Stimulated activated CD8-positive, alpha-beta memory T cell treated with anti-CD3 and anti-CD28 coated beads, Interleukin-12 subunit alpha, Interleukin-12 subunit beta, amount 100 ng/mL, for 24 hours (primary cell): ENCODE data around the gene CATSPER3.

Experiments
- DNase-seq: peaks from one replicate; pipeline ENCODE4 v3.0.0-alpha.2; 2020; ENCODE audit errors: extremely low read depth

Gene CATSPER3

GRCh38 chr5:134967607-134968006 is at the start of gene CATSPER3:
CATSPER3 (plus strand) TSS chr5:134967907; CDS start chr5:134967992, 85 bp downstream.
- DNase-seq = no peak

DNA sequence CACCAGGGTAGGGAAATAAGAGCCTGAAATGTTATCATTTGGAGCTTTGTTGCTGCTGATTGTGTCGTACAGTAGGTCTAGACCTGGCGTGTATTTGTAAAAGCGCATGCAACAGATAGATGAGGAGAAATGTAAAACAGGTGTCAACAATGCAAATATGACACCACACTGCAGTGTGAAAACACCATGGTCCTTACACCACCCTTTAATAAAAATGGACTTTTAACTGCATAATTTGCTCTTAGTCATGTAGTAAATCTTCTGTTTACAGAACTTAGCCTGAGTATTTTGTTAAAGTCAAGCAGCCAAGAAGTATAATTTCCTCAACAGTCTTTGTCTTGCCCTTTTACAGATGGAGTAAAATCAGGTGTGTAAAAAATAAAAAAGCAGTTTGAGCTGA is 48.8 kb upstream of the CATSPER3 start:
- DNase-seq = no peak

DNA sequence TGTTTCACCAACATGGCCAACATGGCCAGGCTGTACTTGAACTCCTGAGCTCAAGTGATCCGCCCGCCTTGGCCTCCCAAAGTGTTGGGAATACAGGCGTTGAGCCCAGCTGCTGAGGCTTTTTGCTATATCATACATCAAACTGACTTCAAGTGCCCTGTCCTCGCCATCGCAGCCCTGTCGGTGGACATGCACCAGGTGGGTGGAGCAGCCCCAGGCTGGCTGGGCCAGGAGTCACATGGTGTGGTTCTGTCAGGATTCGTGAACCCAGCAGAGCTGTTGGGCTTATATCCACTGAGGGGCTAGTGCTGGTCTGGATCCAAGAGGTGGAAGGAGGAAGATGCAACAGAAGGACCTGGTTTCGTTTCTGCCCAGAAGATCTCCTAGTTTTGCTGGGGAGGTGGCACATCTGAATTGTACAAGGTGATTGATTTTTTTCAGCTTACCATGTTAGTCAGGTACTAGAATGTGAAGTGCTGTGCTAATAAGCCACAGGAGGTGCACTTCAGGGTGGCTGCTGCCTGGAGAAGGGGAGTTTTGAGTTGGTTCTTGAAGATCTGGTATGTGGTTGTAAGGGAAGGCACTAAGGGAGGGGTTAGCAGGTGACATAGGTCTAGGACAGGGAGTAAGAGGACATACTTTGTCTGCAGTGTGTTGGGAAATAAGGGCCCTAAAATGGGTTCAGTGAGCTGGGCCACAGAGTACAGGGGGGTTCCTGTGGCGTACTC is 46.7 kb upstream of the CATSPER3 start:
- DNase-seq = no peak

GRCh38 chr5:134932508-134932907 is 35.2 kb upstream of the CATSPER3 start:
- no peak for DNase-seq

- no peak for DNase-seq
Observed at GRCh38 chr5:134934202-134934601, 33.5 kb upstream of the CATSPER3 start.

DNA sequence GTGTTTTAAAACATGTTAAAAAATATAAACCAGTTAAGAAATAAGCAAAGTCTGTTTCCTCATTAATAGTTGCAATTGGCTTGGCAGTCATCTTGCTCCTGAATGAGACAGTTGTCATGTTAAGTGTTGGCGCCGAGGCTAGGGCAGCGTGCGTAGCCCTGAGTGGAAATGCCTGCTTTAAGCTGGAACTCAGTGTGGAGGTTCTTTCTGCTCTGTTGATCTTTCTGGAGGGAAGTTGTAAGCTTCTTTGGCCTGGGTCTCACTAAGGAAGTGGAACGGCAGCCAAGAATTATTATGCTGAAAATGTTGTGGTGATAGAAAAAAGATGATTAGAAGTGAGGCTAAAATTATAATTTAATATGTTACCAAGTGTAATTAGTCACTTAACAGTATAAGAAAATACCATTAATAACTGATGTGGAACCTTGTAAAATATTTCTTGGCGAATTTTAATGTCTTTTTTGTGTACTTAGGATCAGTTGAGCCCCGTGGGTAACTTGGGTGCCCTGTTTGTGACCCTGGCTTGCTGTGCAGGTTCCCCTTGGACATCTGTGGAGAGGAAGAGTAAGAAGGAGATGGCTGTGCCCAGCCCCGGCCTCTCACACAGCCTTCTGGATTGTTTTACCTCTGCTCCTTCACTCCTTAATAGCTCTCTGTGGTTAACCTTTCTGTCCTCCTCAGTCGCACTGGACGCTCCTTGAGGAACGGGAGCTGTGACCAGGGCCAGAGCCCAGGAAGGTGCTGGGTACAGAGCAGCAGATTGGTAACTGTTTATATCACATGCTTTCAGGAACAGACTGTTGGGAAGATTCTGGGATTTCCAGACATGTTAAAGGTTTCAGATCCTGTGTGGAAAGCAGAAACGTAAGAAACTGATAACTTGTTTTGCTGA is 31.8 kb upstream of the CATSPER3 start:
- DNase-seq = no peak

DNA sequence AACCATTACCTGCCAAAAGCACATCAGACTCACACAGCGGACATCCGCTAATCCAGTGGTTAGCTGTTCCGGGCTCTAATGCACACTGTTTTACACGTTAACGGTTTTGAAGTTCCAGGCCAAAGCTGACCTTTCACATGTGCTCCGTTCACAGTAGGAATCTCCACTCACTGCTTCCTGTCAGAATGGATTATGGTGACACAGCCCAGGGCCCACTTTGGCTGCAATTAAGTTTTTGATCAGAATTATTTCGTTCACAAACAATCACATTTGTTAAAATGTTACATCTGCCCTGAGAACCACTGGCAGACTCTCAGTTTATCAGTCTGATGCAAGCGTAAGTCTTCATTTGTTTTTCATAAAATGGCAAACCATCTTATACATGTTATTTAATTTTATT is 30.2 kb upstream of the CATSPER3 start:
- DNase-seq = no peak

DNA sequence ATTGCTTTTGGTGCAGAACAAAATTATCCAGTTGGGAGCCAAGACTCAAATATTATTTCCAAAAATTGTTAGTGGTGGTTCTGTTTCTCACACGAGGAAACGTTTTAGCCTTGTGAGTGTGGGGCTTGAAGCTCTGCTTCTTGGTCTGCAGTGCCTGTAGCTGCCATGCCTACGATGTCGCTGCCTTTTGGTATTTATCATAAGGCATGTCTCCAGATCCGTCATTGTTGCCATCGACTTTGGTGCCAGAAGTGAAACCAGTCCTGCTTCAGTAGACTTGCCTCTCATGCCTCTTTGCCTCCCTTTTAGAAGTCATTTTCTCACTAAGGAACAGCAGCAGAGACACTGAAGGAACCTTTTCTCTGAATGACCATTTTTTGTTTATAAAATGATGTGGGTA is 29.7 kb upstream of the CATSPER3 start:
- DNase-seq = no peak

- no peak for DNase-seq
Observed at GRCh38 chr5:134939500-134939899, 28.2 kb upstream of the CATSPER3 start.

DNA sequence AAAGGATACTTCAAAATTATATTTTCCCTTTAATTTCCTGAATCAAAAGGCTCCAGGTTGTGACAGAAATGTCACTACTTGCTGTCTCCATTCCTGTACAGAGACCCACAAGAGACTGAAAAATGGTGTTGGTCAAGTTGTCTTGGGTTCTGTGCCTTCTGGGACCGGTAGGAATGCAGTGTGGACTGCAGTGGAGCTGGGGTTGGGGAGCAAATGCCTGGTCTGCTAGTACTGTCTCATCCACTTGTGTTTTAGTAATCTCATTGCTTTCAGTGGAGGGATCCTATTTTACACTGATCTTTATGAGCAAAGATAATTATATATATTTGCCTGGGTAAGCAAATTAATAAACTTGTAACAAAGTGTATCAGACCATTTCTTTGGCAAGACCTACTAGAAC is 24.2 kb upstream of the CATSPER3 start:
- no peak for DNase-seq

DNA sequence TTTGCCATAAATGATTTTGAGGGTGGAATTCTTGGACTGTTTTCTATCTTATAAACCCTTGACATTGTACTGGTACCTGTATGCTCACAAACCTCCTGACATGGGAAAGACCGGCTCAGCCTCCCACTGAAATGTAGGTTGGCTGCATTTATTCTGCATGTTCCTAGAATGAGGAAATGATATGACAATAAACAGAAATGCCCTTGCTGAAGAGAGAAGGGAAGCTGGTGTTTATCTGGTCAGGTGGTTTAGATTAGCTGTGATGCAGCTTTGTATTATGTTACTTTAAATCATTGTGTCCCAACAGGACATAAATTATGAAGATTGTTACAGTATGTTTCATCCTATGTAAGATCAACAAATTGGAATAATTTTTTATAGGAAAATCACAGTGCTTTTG is 23.1 kb upstream of the CATSPER3 start:
- DNase-seq = no peak

DNA sequence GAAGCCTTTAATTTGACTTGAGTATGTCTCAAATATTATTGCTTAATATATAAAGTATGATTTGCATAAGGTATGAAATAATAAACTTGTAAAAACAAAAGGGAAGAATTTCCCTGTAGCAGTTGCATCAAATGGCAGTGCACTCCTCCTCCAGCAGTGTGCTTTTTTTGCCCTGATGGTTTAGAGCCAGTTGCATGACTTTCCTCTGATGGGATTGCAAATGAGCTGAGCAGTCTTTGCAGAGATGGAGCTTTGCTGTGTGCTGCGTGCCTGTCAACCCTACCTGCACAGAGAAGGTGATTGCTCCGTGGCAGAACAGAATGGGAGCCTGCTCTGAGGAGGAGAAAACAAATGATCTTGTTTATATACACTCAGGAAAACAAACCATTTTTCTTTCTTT is 22.7 kb upstream of the CATSPER3 start:
- no peak for DNase-seq

DNA sequence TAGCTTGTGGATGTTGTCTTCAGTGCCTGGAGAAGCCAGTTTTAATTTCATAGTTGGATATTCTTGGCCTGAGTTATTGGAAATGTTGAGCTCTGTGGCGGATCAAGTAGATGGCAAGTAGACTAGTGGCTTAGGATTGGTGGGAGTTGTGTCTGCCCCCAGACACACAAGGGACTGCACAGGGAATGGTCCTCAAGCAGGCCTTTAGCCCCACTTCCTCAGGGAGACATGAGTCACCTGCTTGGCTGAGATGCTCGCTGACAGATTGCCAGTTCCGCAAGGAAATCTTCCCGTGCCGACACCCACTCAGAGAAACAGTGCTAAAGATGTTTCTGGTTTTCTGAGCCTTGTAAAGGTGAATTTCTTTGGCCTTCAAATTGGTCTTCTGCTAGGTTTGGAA is 18.8 kb upstream of the CATSPER3 start:
- DNase-seq = no peak

- no peak for DNase-seq
Observed at GRCh38 chr5:134949316-134949715, 18.4 kb upstream of the CATSPER3 start.

DNA sequence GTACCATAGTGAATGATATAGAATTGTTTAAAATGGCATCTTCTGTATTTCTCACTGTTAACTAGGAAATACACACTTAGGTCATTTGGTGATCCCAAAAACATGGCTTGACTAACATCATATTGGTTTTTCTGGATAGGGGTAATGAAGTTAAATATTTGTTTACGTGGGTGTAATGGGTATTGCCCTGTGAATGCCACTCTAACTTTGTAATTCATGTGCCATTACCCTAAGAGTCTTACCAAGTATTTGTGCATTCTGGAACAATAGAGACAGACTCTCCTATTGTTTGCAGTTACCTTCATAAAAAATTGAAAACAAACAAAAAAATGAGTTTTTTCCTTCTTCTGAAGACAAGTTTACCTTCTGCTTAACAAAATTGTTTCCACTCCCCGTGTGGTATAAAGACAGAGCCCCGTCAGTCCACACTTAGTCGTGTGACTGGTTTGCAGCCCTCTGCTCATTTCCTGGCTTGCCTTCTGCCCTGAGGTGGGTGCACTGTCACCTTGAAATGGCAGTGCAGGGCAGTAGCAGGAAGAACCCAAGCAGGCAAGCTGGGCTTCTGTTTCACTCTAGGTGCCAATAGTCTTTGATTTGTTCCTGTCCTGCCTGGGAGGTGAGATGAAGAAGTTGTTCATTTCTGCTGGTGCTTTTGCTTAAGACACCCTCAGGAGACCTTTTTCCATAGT is 9.6 kb upstream of the CATSPER3 start:
- DNase-seq = no peak

DNA sequence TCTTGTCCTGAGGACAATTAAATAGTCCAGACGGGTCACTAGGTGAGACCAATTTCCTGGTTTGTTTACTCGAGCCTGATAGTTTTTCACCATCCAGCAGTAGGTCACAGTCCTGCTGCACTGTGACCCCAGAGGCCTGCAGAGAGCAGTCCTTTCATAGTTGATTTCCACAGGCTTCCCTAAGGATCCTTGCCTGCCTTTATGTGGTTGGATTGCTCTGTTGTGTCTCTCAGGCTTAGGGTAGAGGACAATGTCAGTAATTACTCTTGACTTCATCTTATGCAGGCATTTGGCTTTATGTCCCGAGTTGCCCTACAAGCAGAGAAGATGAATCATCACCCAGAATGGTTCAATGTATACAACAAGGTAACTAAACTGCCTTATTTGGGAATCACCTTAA is 9.0 kb upstream of the CATSPER3 start:
- DNase-seq = no peak

DNA sequence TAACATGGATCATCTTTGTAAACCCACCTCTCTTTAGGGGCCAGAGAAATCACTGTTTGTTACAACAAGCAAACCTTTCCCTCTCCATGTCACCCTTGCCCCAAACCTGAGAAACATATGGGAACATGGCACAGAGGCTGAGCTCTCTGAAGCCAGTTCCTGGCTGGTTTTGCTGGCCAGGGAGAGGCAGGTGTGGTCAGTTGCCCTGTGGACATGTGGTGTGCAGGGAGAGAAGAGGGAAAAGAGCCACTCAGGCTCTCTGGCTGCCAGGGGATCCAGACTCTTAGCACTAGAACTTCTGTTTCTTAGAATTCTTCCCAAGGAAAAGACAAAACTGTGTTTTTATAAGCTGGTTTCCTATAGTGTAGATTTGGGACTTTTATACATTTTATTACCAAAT is 4.6 kb upstream of the CATSPER3 start:
- DNase-seq = no peak

DNA sequence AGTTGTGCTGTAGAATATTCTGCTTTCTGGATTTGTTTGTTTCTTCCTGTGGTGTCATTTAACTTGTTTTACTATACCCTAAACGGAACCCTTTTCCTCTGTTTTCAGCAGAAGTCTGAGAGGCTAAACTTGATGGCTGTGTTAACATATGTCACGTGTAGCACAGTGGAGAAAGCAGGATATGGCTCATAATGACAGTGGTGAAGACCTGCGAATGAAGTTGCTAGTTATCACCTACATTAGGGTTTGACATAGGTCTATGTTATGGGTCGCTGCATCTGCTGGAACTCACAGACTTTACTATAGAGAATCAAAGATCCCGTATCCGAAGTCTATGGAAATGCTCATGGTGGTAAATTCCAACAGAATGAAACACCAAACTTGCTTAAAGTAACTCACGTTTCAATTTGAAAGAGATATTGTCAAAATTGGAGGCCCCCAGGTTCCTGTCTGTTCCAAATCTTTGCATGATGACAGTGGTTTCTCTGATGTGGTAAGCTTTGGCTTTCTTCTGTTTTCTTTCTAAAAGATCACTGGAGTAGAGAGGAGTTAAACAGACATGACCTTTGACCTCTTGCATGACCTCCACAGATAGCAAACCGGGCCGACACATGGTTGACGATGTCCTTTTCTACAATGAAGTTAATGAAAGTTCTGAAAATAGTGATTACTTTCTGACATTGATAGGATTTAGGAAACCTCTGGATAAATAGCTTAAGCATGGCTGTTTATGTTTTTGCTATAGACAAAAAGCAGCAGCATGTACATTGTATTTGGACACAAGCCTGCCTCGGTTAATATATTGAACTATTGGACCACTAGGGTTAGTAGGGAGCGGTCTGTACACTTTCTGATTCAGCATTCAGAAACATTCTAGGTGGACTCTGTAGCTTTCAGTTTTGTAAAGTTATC is 3.1 kb upstream of the CATSPER3 start:
- no peak for DNase-seq

GRCh38 chr5:134965271-134965825 is 2.4 kb upstream of the CATSPER3 start:
- no peak for DNase-seq

DNA sequence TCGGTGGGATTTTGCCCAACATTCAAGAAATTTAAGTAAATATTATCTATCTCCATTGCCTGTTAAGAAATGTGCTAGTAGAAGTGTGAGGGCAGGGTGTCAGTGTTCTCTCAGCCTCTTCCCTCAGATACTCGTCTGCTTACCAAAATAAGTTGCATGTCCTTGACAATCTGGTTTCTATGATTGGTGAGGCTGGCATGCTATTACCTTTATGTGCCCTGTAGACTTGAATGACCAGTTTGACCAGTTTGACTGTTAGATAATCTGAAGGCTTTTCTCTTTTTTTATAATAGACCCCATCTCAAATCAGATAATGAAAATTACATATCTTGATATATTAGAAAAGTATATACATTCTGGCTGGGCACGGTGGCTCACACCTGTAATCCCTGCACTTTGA is 348 bp downstream of the CATSPER3 start:
- DNase-seq = no peak

DNA sequence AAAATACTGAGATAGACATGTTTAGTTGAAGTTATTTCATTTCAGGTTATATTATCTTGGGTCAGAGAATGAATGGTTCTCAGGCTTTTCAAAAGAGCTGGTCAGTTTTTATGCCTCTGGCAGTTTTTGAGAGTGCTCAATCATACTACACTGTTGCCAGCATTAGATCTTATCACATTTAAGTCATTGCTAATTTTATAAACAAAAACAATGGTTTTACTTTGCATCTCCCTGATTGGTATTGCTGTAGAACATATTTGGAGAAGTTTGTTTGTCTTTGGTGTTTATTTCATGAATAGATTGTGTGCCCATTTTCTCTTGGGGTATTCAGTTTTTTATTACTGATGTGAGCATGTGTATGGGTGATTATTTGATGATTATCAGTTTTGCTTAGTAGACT is 1.5 kb downstream of the CATSPER3 start:
- DNase-seq = no peak
